Smooth muscle cell (in vitro differentiated cells): ENCODE results near the gene CAMTA1. TPM values are rescaled to one million over a fixed set of nuclear protein-coding genes. Genes with fewer than 3 reads are reported as not detected.

Source experiments
- DNase-seq: peaks from one replicate; lab custom pipeline; 2025; ENCODE audit not compliant: unreplicated experiment; lab: John Stamatoyannopoulos, UW
- H2AFZ ChIP-seq: fragments of 200-600 bp; sonication (generic); 2 replicates; pipeline ENCODE4 v1.6.0; 2016; ENCODE audit warnings: antibody characterized with exemption, low read depth, mild to moderate bottlenecking
- H3F3A ChIP-seq: fragments of 200-600 bp; sonication (generic); 2 replicates; pipeline ENCODE4 v1.6.0; 2017; ENCODE audit warnings: antibody characterized with exemption, low read depth
- H3K27ac ChIP-seq: fragments of 200-600 bp; sonication (generic); 2 replicates; pipeline ENCODE4 v1.5.1; 2016; ENCODE audit warnings: low read depth, mild to moderate bottlenecking
- H3K27me3 ChIP-seq: fragments of 200-600 bp; sonication (generic); 2 replicates; pipeline ENCODE4 v1.6.1; 2016; ENCODE audit warnings: low read depth, mild to moderate bottlenecking
- H3K36me3 ChIP-seq: fragments of 200-600 bp; sonication (generic); 2 replicates; pipeline ENCODE4 v1.5.1; 2016; ENCODE audit warnings: low read depth
- H3K4me1 ChIP-seq: fragments of 200-600 bp; sonication (generic); 2 replicates; pipeline ENCODE4 v1.5.1; 2016; ENCODE audit warnings: low read depth
- H3K4me2 ChIP-seq: fragments of 200-600 bp; sonication (generic); 2 replicates; pipeline ENCODE4 v1.6.0; 2016; ENCODE audit warnings: mild to moderate bottlenecking
- H3K4me3 ChIP-seq: fragments of 200-600 bp; sonication (generic); 2 replicates; pipeline ENCODE4 v1.5.1; 2016; ENCODE audit warnings: mild to moderate bottlenecking
- H3K79me2 ChIP-seq: fragments of 200-600 bp; sonication (generic); 2 replicates; pipeline ENCODE4 v1.6.0; 2016; ENCODE audit warnings: low read depth, mild to moderate bottlenecking
- H3K9ac ChIP-seq: fragments of 200-600 bp; sonication (generic); 2 replicates; pipeline ENCODE4 v1.6.0; 2016; ENCODE audit warnings: low read depth
- H3K9me3 ChIP-seq: fragments of 200-600 bp; sonication (generic); replicated peaks from 2 replicates; pipeline ENCODE4 v1.5.1; 2016; ENCODE audit warnings: low read depth
- H4K20me1 ChIP-seq: fragments of 200-600 bp; sonication (generic); 2 replicates; pipeline ENCODE4 v1.6.0; 2016; ENCODE audit warnings: low read depth
- CTCF ChIP-seq: fragments of 200-600 bp; sonication (generic); IDR thresholded peaks from 2 replicates; pipeline ENCODE4 v1.5.1; 2017; ENCODE audit warnings: borderline replicate concordance, mild to moderate bottlenecking, antibody characterized with exemption; ENCODE audit not compliant: insufficient read depth, poor library complexity, severe bottlenecking
- whole genome bisulfite sequencing: methylation state at CpG from one replicate; pipeline ENCODE4 v1.1.7; 2016; ENCODE audit warnings: low lambda C conversion rate; 5-methylcytosine and 5-hydroxymethylcytosine counted together
- polyA plus RNA-seq: library from polyadenylated mRNA; unstranded; fragments of >200 nt; fragmentation: Nextera tagmentation; extraction: Ambion mirVana; gene quantifications from 2 replicates; pipeline ENCODE4 v1.2.1, GENCODE V29; 2016
- total RNA-seq: library from RNA; depleted of rRNA; stranded (reverse); fragments of >200 nt; gene quantifications from 2 replicates; pipeline ENCODE4 v1.2.3, GENCODE V29; 2014

Gene CAMTA1
- total and polyA plus RNA-seq, 2 experiments from 2014 or later: 139 to 145 TPM

GRCh38 chr1:7629465-7630195 is 844.4 kb downstream of the CAMTA1 start:
- Histone ChIP-seq H3K9ac (no peak overlapping the region), H3K4me2 (no peak overlapping the region), H3K27ac (no peak overlapping the region), H4K20me1 (no peaks in the 10 kb centered on the region), H2AFZ (no peak overlapping the region), H3K36me3 (no peaks in the 10 kb centered on the region), H3K4me1 (no peaks in the 10 kb centered on the region), H3K4me3 (no peak overlapping the region), H3K79me2 (no peaks in the 10 kb centered on the region), H3K9me3 (no peaks in the 10 kb centered on the region), H3K27me3 (peaks cover 9% of the 10 kb centered on the region), H3F3A (no peaks in the 10 kb centered on the region)
- TF ChIP-seq CTCF: no peak
- DNase-seq: no peak
- WGBS: 81% methylated on average over 22 of the region's 22 CpGs

- no peaks in the 10 kb centered on the region for H3K9me3 ChIP-seq
- no peak overlapping the region for H3K4me2 ChIP-seq
- H2AFZ ChIP-seq: no peak overlapping the region
- peaks cover 9% of the 10 kb centered on the region for H3K27me3 ChIP-seq
- H3K27ac ChIP-seq: no peak overlapping the region
- no peaks in the 10 kb centered on the region for H3K4me1 ChIP-seq
- no peak overlapping the region for H3K9ac ChIP-seq
- no peak for TF ChIP-seq CTCF
- no peaks in the 10 kb centered on the region for H4K20me1 ChIP-seq
- no peaks in the 10 kb centered on the region for H3F3A ChIP-seq
- no peaks in the 10 kb centered on the region for H3K36me3 ChIP-seq
- H3K79me2 ChIP-seq: no peaks in the 10 kb centered on the region
- no peak overlapping the region for H3K4me3 ChIP-seq
- WGBS: 82% methylated on average over 8 of the region's 8 CpGs
- DNase-seq: no peak
These were observed 845.1 kb downstream of the CAMTA1 start for GRCh38 chr1:7630378-7630777.

GRCh38 chr1:7632176-7632575 is 846.9 kb downstream of the CAMTA1 start:
- H3K9me3 ChIP-seq: no peaks in the 10 kb centered on the region
- DNase-seq: no peak
- no peaks in the 10 kb centered on the region for H3K27me3 ChIP-seq
- H4K20me1 ChIP-seq: no peaks in the 10 kb centered on the region
- H3K27ac ChIP-seq: no peak overlapping the region
- no peak overlapping the region for H2AFZ ChIP-seq
- no peak for TF ChIP-seq CTCF
- no peak overlapping the region for H3K4me3 ChIP-seq
- no peak overlapping the region for H3K4me2 ChIP-seq
- WGBS: 93% methylated on average over 16 of the region's 16 CpGs
- H3K4me1 ChIP-seq: no peaks in the 10 kb centered on the region
- H3K36me3 ChIP-seq: no peaks in the 10 kb centered on the region
- no peaks in the 10 kb centered on the region for H3F3A ChIP-seq
- no peaks in the 10 kb centered on the region for H3K79me2 ChIP-seq
- H3K9ac ChIP-seq: no peak overlapping the region

- Histone ChIP-seq H2AFZ (no peak overlapping the region), H3K36me3 (no peaks in the 10 kb centered on the region), H3F3A (no peaks in the 10 kb centered on the region), H3K4me1 (no peaks in the 10 kb centered on the region), H3K9ac (no peak overlapping the region), H3K27ac (no peak overlapping the region), H3K4me3 (no peak overlapping the region), H3K79me2 (no peaks in the 10 kb centered on the region), H3K9me3 (no peaks in the 10 kb centered on the region), H3K27me3 (no peaks in the 10 kb centered on the region), H4K20me1 (no peaks in the 10 kb centered on the region), H3K4me2 (no peak overlapping the region)
- WGBS: 87% methylated on average over 9 of the region's 9 CpGs
- TF ChIP-seq CTCF: no peak
- no peak for DNase-seq
These were observed 847.4 kb downstream of the CAMTA1 start for GRCh38 chr1:7632681-7633080.
